ENCODE data around the gene KCNJ15.

The KCNJ15 gene

GRCh38 chr21:38329162-38329561, 72.4 kb downstream of the KCNJ15 start:
- DNase-seq = no peak

GRCh38 chr21:38330666-38331065, 73.9 kb downstream of the KCNJ15 start:
- no peak for DNase-seq

GRCh38 chr21:38333301-38334272, 76.8 kb downstream of the KCNJ15 start:
- DNase-seq = no peak

- no peak for DNase-seq
Observed at GRCh38 chr21:38334866-38335265, 78.1 kb downstream of the KCNJ15 start.

GRCh38 chr21:38337793-38338192, 81.0 kb downstream of the KCNJ15 start:
- DNase-seq = no peak

GRCh38 chr21:38340131-38340530, 83.3 kb downstream of the KCNJ15 start:
- no peak for DNase-seq

GRCh38 chr21:38341546-38342012, 84.8 kb downstream of the KCNJ15 start:
- no peak for DNase-seq

GRCh38 chr21:38342739-38343138, 85.9 kb downstream of the KCNJ15 start:
- DNase-seq = no peak

- no peak for DNase-seq
Observed at GRCh38 chr21:38343691-38344090, 86.9 kb downstream of the KCNJ15 start.

- no peak for DNase-seq
Observed at GRCh38 chr21:38346286-38346685, 89.5 kb downstream of the KCNJ15 start.

GRCh38 chr21:38349111-38349746, 92.4 kb downstream of the KCNJ15 start:
- no peak for DNase-seq

GRCh38 chr21:38349977-38350376, 93.2 kb downstream of the KCNJ15 start:
- DNase-seq = no peak

GRCh38 chr21:38350684-38351083, 93.9 kb downstream of the KCNJ15 start:
- DNase-seq = no peak

- DNase-seq = no peak
Observed at GRCh38 chr21:38351176-38351959, 94.6 kb downstream of the KCNJ15 start.

- DNase-seq = no peak
Observed at GRCh38 chr21:38351961-38352521, 95.2 kb downstream of the KCNJ15 start.

- no peak for DNase-seq
Observed at GRCh38 chr21:38352536-38353219, 95.9 kb downstream of the KCNJ15 start.

GRCh38 chr21:38354231-38354630, 97.4 kb downstream of the KCNJ15 start:
- no peak for DNase-seq

GRCh38 chr21:38354746-38355145, 98.0 kb downstream of the KCNJ15 start:
- DNase-seq = no peak

GRCh38 chr21:38355353-38355752, 98.6 kb downstream of the KCNJ15 start:
- no peak for DNase-seq

GRCh38 chr21:38355992-38356781, 99.4 kb downstream of the KCNJ15 start:
- peak; percentile 89 for DNase-seq
